Measurements from ENCODE around the gene OGN.

Gene OGN

GRCh38 chr9:92349771-92350739 lies 54.3 kb downstream of the OGN start:
- Mint-ChIP-seq H3K4me1 (peaks cover 2% of the 10 kb centered on the region), H3K36me3 (peaks cover 33% of the 10 kb centered on the region), H3K9me3 (peaks cover 7% of the 10 kb centered on the region), H3K27me3 (no peaks in the 10 kb centered on the region), H3K4me3 (no peak overlapping the region), H3K27ac (no peak overlapping the region)
- no peak for DNase-seq
- CTCF ChIA-PET: no interaction called here

- DNase-seq: no peak
- Mint-ChIP-seq H3K4me3 (no peak overlapping the region), H3K9me3 (peaks cover 4% of the 10 kb centered on the region), H3K36me3 (peaks cover 28% of the 10 kb centered on the region), H3K4me1 (peaks cover under 1% of the 10 kb centered on the region), H3K27me3 (no peaks in the 10 kb centered on the region), H3K27ac (no peak overlapping the region)
- CTCF ChIA-PET: no interaction called here
Observed at GRCh38 chr9:92345582-92345981, 58.8 kb downstream of the OGN start.

- CTCF ChIA-PET: interaction anchor here (1.1 kb wide), 1 partner anchor 9 kb away, joined by 4 read pairs; no protein-coding TSS in a partner anchor
Observed at GRCh38 chr9:92342825-92343488, 61.4 kb downstream of the OGN start.

DNA sequence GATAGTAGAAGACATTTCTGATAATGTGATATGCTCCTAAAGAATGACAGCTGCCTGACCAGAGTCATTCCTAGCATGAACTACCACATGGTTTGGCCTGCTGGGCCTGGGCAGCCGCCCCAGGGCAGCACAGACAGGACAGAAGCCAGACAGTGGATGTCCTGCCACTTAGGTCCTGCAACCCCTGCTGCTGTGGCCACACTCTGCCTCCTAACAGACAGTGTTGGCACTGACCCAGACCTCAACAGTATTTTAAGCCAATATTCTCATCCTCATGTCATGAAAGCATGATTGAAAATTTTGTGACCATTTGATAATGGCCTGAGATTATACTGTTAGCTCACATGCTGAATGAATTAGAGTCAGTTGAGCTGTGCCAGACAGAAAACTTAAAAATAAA lies 62.8 kb downstream of the OGN start:
- H3K27me3 Mint-ChIP-seq: no peaks in the 10 kb centered on the region
- H3K4me3 Mint-ChIP-seq: no peak overlapping the region
- no peak for DNase-seq
- H3K36me3 Mint-ChIP-seq: peaks cover 34% of the 10 kb centered on the region
- peaks cover 4% of the 10 kb centered on the region for H3K9me3 Mint-ChIP-seq
- H3K4me1 Mint-ChIP-seq: no peaks in the 10 kb centered on the region
- no peak overlapping the region for H3K27ac Mint-ChIP-seq
- CTCF ChIA-PET: no interaction called here

More at GRCh38 chr9:92342825-92343488, 61.4 kb downstream of the OGN start:
- Mint-ChIP-seq H3K4me3 (no peak overlapping the region), H3K36me3 (peaks cover 39% of the 10 kb centered on the region), H3K27me3 (no peaks in the 10 kb centered on the region), H3K4me1 (no peaks in the 10 kb centered on the region), H3K9me3 (peaks cover 4% of the 10 kb centered on the region), H3K27ac (no peak overlapping the region)
- no peak for DNase-seq

DNA sequence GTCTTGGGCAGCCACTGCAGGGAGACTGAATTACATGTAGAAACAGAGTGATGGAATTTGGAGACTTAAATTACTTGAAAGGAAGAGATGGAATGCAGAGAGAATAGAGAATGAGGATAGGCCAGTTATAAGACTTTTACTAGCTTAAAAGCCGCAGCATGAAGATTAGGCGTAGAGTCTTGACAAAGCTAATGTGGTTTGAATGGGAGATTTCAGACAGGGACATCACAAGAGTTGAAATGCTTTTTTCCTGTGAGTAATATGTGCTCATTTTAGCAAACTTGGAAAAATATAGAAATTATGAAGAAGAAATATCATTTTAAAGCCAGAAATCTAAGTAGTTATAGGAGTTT lies 71.1 kb downstream of the OGN start:
- H3K36me3 Mint-ChIP-seq: peaks cover 17% of the 10 kb centered on the region
- no peak for DNase-seq
- no peaks in the 10 kb centered on the region for H3K9me3 Mint-ChIP-seq
- CTCF ChIA-PET: interaction anchor here (0.6 kb wide), 1 partner anchor 121 kb away, joined by 3 read pairs; no protein-coding TSS in a partner anchor
- peaks cover 4% of the 10 kb centered on the region for H3K4me1 Mint-ChIP-seq
- H3K27me3 Mint-ChIP-seq: no peaks in the 10 kb centered on the region
- no peak overlapping the region for H3K4me3 Mint-ChIP-seq
- H3K27ac Mint-ChIP-seq: no peak overlapping the region
